ENCODE data around the gene BLTP3A. TPM values are rescaled to one million over a fixed set of nuclear protein-coding genes. Genes with fewer than 3 reads are reported as not detected.

BLTP3A gene
- total and polyA plus RNA-seq, 2 donors (not counting 1 experiment from before 2014, with no cell fraction given) = 4.1 to 11.3 TPM

- DNase-seq (no peak), ATAC-seq (ENCODE audit: low read depth) (no peak)
- POLR2A ChIA-PET = interaction anchor here (0.6 kb wide), 1 partner anchor 8 kb away, joined by 5 read pairs; no protein-coding TSS in a partner anchor
- Histone ChIP-seq H3K27me3 (replicated peaks in 1 of 4; ENCODE audit: control extremely low read depth in 1 of 4, control insufficient read depth in 3 of 4, insufficient read depth in 4 of 4, low read length in 3 of 4) (no peaks in the 10 kb centered on the region), H3K36me3 (replicated peaks in 1 of 2; ENCODE audit: control extremely low read depth in 1 of 2, control insufficient read depth in 1 of 2, extremely low read depth in 1 of 2, insufficient read depth in 2 of 2, low read length in 1 of 2) (peaks cover 8 to 68% of the 10 kb centered on the region in 2 experiments), H3K79me2 (ENCODE audit: control insufficient read depth, insufficient read depth, low read length) (peaks cover 5% of the 10 kb centered on the region), H3K9ac (ENCODE audit: low read length) (no peak overlapping the region), H2AFZ (ENCODE audit: insufficient read depth, low read depth, low read length, poor library complexity, severe bottlenecking) (no peak overlapping the region), H3K4me2 (replicated peaks; ENCODE audit: low read depth, low read length, poor library complexity, severe bottlenecking) (no peak overlapping the region), H3K27ac (ENCODE audit: low read length in 2 of 2) (no peak overlapping the region), H3K4me1 (ENCODE audit: control insufficient read depth in 2 of 2, insufficient read depth in 2 of 2, low read length in 2 of 2) (no peaks in the 10 kb centered on the region), H3K9me3 (ENCODE audit: control extremely low read depth in 1 of 3, control insufficient read depth in 2 of 3, insufficient read depth in 1 of 3, low read length in 2 of 3) (no peaks in the 10 kb centered on the region), H3K4me3 (ENCODE audit: control extremely low read depth in 1 of 5, extremely low read depth in 1 of 5, insufficient read depth in 1 of 5, low read depth in 2 of 5, low read length in 4 of 5) (no peak overlapping the region), H4K20me1 (ENCODE audit: control insufficient read depth, insufficient read depth, low read length, poor library complexity, severe bottlenecking) (no peaks in the 10 kb centered on the region)
- no CpG with 5 or more reads among the region's 1 CpG for whole genome bisulfite sequencing (ENCODE audit: insufficient coverage)
- intact Hi-C loops (cut with micrococcal nuclease) = no loop called here
- no peak overlapping the region for H3K27ac Mint-ChIP-seq
- no peaks in the 10 kb centered on the region for H3K9me3 Mint-ChIP-seq (ENCODE audit: insufficient read depth)
- H3K4me1 Mint-ChIP-seq = no peaks in the 10 kb centered on the region
- no peak for TF ChIP-seq EZH2 (IDR thresholded peaks at IDR 0.05; ENCODE audit: borderline replicate concordance, insufficient read depth, low read depth, low read length, poor library complexity, severe bottlenecking)
- TF ChIP-seq, protein P1, sequence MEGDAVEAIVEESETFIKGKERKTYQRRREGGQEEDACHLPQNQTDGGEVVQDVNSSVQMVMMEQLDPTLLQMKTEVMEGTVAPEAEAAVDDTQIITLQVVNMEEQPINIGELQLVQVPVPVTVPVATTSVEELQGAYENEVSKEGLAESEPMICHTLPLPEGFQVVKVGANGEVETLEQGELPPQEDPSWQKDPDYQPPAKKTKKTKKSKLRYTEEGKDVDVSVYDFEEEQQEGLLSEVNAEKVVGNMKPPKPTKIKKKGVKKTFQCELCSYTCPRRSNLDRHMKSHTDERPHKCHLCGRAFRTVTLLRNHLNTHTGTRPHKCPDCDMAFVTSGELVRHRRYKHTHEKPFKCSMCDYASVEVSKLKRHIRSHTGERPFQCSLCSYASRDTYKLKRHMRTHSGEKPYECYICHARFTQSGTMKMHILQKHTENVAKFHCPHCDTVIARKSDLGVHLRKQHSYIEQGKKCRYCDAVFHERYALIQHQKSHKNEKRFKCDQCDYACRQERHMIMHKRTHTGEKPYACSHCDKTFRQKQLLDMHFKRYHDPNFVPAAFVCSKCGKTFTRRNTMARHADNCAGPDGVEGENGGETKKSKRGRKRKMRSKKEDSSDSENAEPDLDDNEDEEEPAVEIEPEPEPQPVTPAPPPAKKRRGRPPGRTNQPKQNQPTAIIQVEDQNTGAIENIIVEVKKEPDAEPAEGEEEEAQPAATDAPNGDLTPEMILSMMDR (IDR thresholded peaks at IDR 0.05) = no peak
- H3K27me3 Mint-ChIP-seq = no peaks in the 10 kb centered on the region
- H3K4me3 Mint-ChIP-seq = no peak overlapping the region
- CTCF ChIA-PET = no interaction called here
Observed at GRCh38 chr6:34768148-34768547, 23.7 kb upstream of the BLTP3A start.

- H3K9me3 ChIP-seq (ENCODE audit: control extremely low read depth in 1 of 3, control insufficient read depth in 2 of 3, insufficient read depth in 1 of 3, low read length in 2 of 3) = no peaks in the 10 kb centered on the region
- Mint-ChIP-seq H3K4me1 (no peaks in the 10 kb centered on the region), H3K9me3 (ENCODE audit: insufficient read depth) (no peaks in the 10 kb centered on the region), H3K27ac (no peak overlapping the region), H3K4me3 (no peak overlapping the region), H3K27me3 (no peaks in the 10 kb centered on the region)
- H3K36me3 ChIP-seq (replicated peaks in 1 of 2; ENCODE audit: control extremely low read depth in 1 of 2, control insufficient read depth in 1 of 2, extremely low read depth in 1 of 2, insufficient read depth in 2 of 2, low read length in 1 of 2) = peaks cover 9 to 64% of the 10 kb centered on the region in 2 experiments
- no peak overlapping the region for H3K9ac ChIP-seq (ENCODE audit: low read length)
- no peak overlapping the region for H3K4me3 ChIP-seq (ENCODE audit: control extremely low read depth in 1 of 5, extremely low read depth in 1 of 5, insufficient read depth in 1 of 5, low read depth in 2 of 5, low read length in 4 of 5)
- POLR2A ChIA-PET = interaction anchor here (0.6 kb wide), 1 partner anchor 15 kb away, joined by 3 read pairs; no protein-coding TSS in a partner anchor
- 100% methylated on average over 1 of the region's 1 CpG for WGBS (ENCODE audit: insufficient coverage)
- no peak overlapping the region for H3K27ac ChIP-seq (ENCODE audit: low read length in 2 of 2)
- CTCF ChIA-PET = interaction anchor here (0.7 kb wide), 1 partner anchor 13 kb away, joined by 3 read pairs; no protein-coding TSS in a partner anchor
- no peak for DNase-seq
- intact Hi-C loops (cut with micrococcal nuclease) = no loop called here
- no peak for ATAC-seq (ENCODE audit: low read depth)
- no peaks in the 10 kb centered on the region for H3K27me3 ChIP-seq (replicated peaks in 1 of 4; ENCODE audit: control extremely low read depth in 1 of 4, control insufficient read depth in 3 of 4, insufficient read depth in 4 of 4, low read length in 3 of 4)
- TF ChIP-seq, protein P1 (IDR thresholded peaks at IDR 0.05) = no peak
- no peak for TF ChIP-seq EZH2 (IDR thresholded peaks at IDR 0.05; ENCODE audit: borderline replicate concordance, insufficient read depth, low read depth, low read length, poor library complexity, severe bottlenecking)
- H3K79me2 ChIP-seq (ENCODE audit: control insufficient read depth, insufficient read depth, low read length) = no peaks in the 10 kb centered on the region
- no peaks in the 10 kb centered on the region for H4K20me1 ChIP-seq (ENCODE audit: control insufficient read depth, insufficient read depth, low read length, poor library complexity, severe bottlenecking)
- H3K4me1 ChIP-seq (ENCODE audit: control insufficient read depth in 2 of 2, insufficient read depth in 2 of 2, low read length in 2 of 2) = no peaks in the 10 kb centered on the region
- H3K4me2 ChIP-seq (replicated peaks; ENCODE audit: low read depth, low read length, poor library complexity, severe bottlenecking) = no peak overlapping the region
- no peak overlapping the region for H2AFZ ChIP-seq (ENCODE audit: insufficient read depth, low read depth, low read length, poor library complexity, severe bottlenecking)
Observed at GRCh38 chr6:34771727-34772126, 20.2 kb upstream of the BLTP3A start.
